ENCODE data around the gene SEZ6L.

GRCh38 chr22:26357281-26357680, 188.0 kb downstream of the SEZ6L start:
- TF ChIP-seq CTCF (IDR thresholded peaks at IDR 0.05; ENCODE audit: insufficient read depth, low read depth, low read length) (no peak), EZH2 (IDR thresholded peaks at IDR 0.05; ENCODE audit: insufficient read depth, low read length) (no peak)
